HEK293 (cell line): ENCODE results near the gene TEAD1.

ENCODE experiments used
- CTCF ChIA-PET: fragments of 350-600 bp; formaldehyde crosslinking; extraction: SDS; loops from one replicate; lab custom pipeline; 2021; ENCODE audit warnings: antibody characterized with exemption; lab: Yijun Ruan, JAX
- POLR2A ChIA-PET: fragments of 300-600 bp; formaldehyde crosslinking; extraction: SDS; loops from one replicate; lab custom pipeline; 2020; ENCODE audit warnings: antibody characterized with exemption, inconsistent platforms; lab: Yijun Ruan, JAX
- H3K27ac ChIP-seq: fragments of 200-500 bp; sonication (Bioruptor generic); 2 replicates; pipeline ENCODE4 v1.5.1; 2014; ENCODE audit warnings: low read depth, low read length, control low read depth, inconsistent platforms; ENCODE audit errors: extremely low read depth
- H3K36me3 ChIP-seq, 2 experiments: fragments of 200-500 bp in 1 of 2; sonication (Bioruptor generic) in 1 of 2; 1 replicate in 1 of 2; 2 replicates in 1 of 2; pipeline ENCODE4 v1.5.1; 2014 to 2017; ENCODE audit warnings: inconsistent platforms in 2 of 2, low read length in 2 of 2; ENCODE audit not compliant: control insufficient read depth in 2 of 2, insufficient read depth in 1 of 2
- H3K4me1 ChIP-seq: fragments of 200-500 bp; sonication (Bioruptor generic); 2 replicates; pipeline ENCODE4 v1.5.1; 2014; ENCODE audit warnings: mild to moderate bottlenecking, low read length, inconsistent platforms; ENCODE audit not compliant: control insufficient read depth, insufficient read depth
- H3K4me3 ChIP-seq: 2 replicates; pipeline ENCODE4 v1.5.1; 2011; ENCODE audit warnings: low read depth, mild to moderate bottlenecking, control low read depth, low read length, moderate library complexity
- H3K9me3 ChIP-seq: fragments of 200-500 bp; sonication (Bioruptor generic); 2 replicates; pipeline ENCODE4 v1.5.1; 2014; ENCODE audit warnings: low read depth, low read length, inconsistent platforms; ENCODE audit not compliant: control insufficient read depth, insufficient read depth
- AEBP2 ChIP-seq: fragments of 450-650 bp; formaldehyde crosslinking; IDR thresholded peaks from 2 replicates; pipeline ENCODE4 v1.5.1; 2016; ENCODE audit warnings: missing biosample characterization, missing genetic modification characterization, borderline replicate concordance
- BCL11A ChIP-seq: fragments of 450-650 bp; formaldehyde crosslinking; IDR thresholded peaks from 2 replicates; pipeline ENCODE4 v1.5.1; 2016; ENCODE audit warnings: low read depth, missing biosample characterization, missing genetic modification characterization
- CTCF ChIP-seq: fragments of 450-650 bp; formaldehyde crosslinking; IDR thresholded peaks from 2 replicates; pipeline ENCODE4 v1.5.1; 2016; ENCODE audit warnings: missing biosample characterization, missing genetic modification characterization
- HOXA7 ChIP-seq: sonication (generic); formaldehyde crosslinking; IDR thresholded peaks from 2 replicates; pipeline ENCODE4 v1.8.1; 2022; ENCODE audit warnings: missing genetic modification reagents, borderline replicate concordance
- HOXC10 ChIP-seq: sonication (generic); formaldehyde crosslinking; IDR thresholded peaks from 2 replicates; pipeline ENCODE4 v1.8.1; 2023; ENCODE audit warnings: mild to moderate bottlenecking, missing genetic modification reagents
- IKZF3 ChIP-seq: fragments of 450-650 bp; IDR thresholded peaks from 2 replicates; pipeline ENCODE4 v1.5.0; 2018; ENCODE audit warnings: missing biosample characterization, mild to moderate bottlenecking, missing genetic modification characterization, moderate library complexity
- KLF7 ChIP-seq: fragments of 450-650 bp; formaldehyde crosslinking; IDR thresholded peaks from 2 replicates; pipeline ENCODE4 v1.5.1; 2016; ENCODE audit warnings: missing biosample characterization, missing genetic modification characterization, borderline replicate concordance
- MYNN ChIP-seq: fragments of 450-650 bp; formaldehyde crosslinking; IDR thresholded peaks from 2 replicates; pipeline ENCODE4 v1.5.1; 2016; ENCODE audit warnings: missing biosample characterization, missing genetic modification characterization, borderline replicate concordance
- PRDM10 ChIP-seq: fragments of 450-650 bp; formaldehyde crosslinking; IDR thresholded peaks from 2 replicates; pipeline ENCODE4 v1.5.1; 2016; ENCODE audit warnings: missing biosample characterization, missing genetic modification characterization
- YY1 ChIP-seq: fragments of 450-650 bp; formaldehyde crosslinking; IDR thresholded peaks from 2 replicates; pipeline ENCODE4 v1.5.1; 2018; ENCODE audit warnings: missing biosample characterization, missing genetic modification characterization
- ZFHX2 ChIP-seq: fragments of 450-650 bp; formaldehyde crosslinking; conservative IDR thresholded peaks from 2 replicates; pipeline ENCODE4 v1.5.1; 2016; ENCODE audit warnings: missing biosample characterization, missing genetic modification characterization
- ZFP37 ChIP-seq: fragments of 450-650 bp; formaldehyde crosslinking; IDR thresholded peaks from 2 replicates; pipeline ENCODE4 v1.5.1; 2016; ENCODE audit warnings: missing biosample characterization, missing genetic modification characterization
- ZNF10 ChIP-seq: fragments of 450-650 bp; formaldehyde crosslinking; IDR thresholded peaks from 2 replicates; pipeline ENCODE4 v1.5.1; 2017; ENCODE audit warnings: missing biosample characterization, missing genetic modification characterization
- ZNF133 ChIP-seq: fragments of 450-650 bp; formaldehyde crosslinking; IDR thresholded peaks from 2 replicates; pipeline ENCODE4 v1.5.1; 2016; ENCODE audit warnings: missing biosample characterization, missing genetic modification characterization
- ZNF202 ChIP-seq: fragments of 450-650 bp; formaldehyde crosslinking; IDR thresholded peaks from 2 replicates; pipeline ENCODE4 v1.5.1; 2016; ENCODE audit warnings: missing biosample characterization, missing genetic modification characterization, borderline replicate concordance
- ZNF239 ChIP-seq: fragments of 450-650 bp; formaldehyde crosslinking; IDR thresholded peaks from 2 replicates; pipeline ENCODE4 v1.5.1; 2016; ENCODE audit warnings: missing biosample characterization, missing genetic modification characterization
- ZNF24 ChIP-seq: fragments of 450-650 bp; formaldehyde crosslinking; IDR thresholded peaks from 2 replicates; pipeline ENCODE4 v1.5.1; 2016; ENCODE audit warnings: missing biosample characterization, missing genetic modification characterization
- ZNF26 ChIP-seq: fragments of 450-650 bp; formaldehyde crosslinking; IDR thresholded peaks from 2 replicates; pipeline ENCODE4 v1.5.1; 2016; ENCODE audit warnings: missing biosample characterization, missing genetic modification characterization
- ZNF341 ChIP-seq: fragments of 450-650 bp; formaldehyde crosslinking; IDR thresholded peaks from 2 replicates; pipeline ENCODE4; 2016; ENCODE audit warnings: low read depth, missing biosample characterization, missing genetic modification characterization
- ZNF426 ChIP-seq: fragments of 450-650 bp; formaldehyde crosslinking; IDR thresholded peaks from 2 replicates; pipeline ENCODE4 v1.5.1; 2017; ENCODE audit warnings: missing biosample characterization, missing genetic modification characterization, mild to moderate bottlenecking, inconsistent platforms, moderate library complexity
- ZNF654 ChIP-seq: fragments of 450-650 bp; formaldehyde crosslinking; IDR thresholded peaks from 2 replicates; pipeline ENCODE4 v1.5.1; 2016; ENCODE audit warnings: low read depth, missing biosample characterization, missing genetic modification characterization
- ZNF660 ChIP-seq: fragments of 450-650 bp; IDR thresholded peaks from 2 replicates; pipeline ENCODE4 v1.5.1; 2018; ENCODE audit warnings: missing biosample characterization, mild to moderate bottlenecking, missing genetic modification characterization
- ZNF747 ChIP-seq: fragments of 450-650 bp; formaldehyde crosslinking; IDR thresholded peaks from 2 replicates; pipeline ENCODE4 v1.5.1; 2016; ENCODE audit warnings: missing biosample characterization, missing genetic modification characterization
- ZNF76 ChIP-seq: fragments of 450-650 bp; formaldehyde crosslinking; IDR thresholded peaks from 2 replicates; pipeline ENCODE4; 2016; ENCODE audit warnings: low read depth, missing biosample characterization, missing genetic modification characterization, borderline replicate concordance
- ZNF791 ChIP-seq: fragments of 450-650 bp; formaldehyde crosslinking; IDR thresholded peaks from 2 replicates; pipeline ENCODE4 v1.5.1; 2016; ENCODE audit warnings: missing biosample characterization, missing genetic modification characterization
- ZSCAN30 ChIP-seq: fragments of 450-650 bp; IDR thresholded peaks from 2 replicates; pipeline ENCODE4 v1.5.1; 2018; ENCODE audit warnings: missing biosample characterization, mild to moderate bottlenecking, missing genetic modification characterization, moderate library complexity
- ZXDB ChIP-seq: fragments of 450-650 bp; formaldehyde crosslinking; IDR thresholded peaks from 2 replicates; pipeline ENCODE4 v1.5.1; 2016; ENCODE audit warnings: missing biosample characterization, missing genetic modification characterization

The TEAD1 gene

GRCh38 chr11:12838463-12839123 is 164.4 kb downstream of the TEAD1 start:
- Histone ChIP-seq H3K9me3 (no peaks in the 10 kb centered on the region), H3K4me3 (no peak overlapping the region)
- no peak for TF ChIP-seq ZNF26 (tag by site-specific recombination)
- no peak for TF ChIP-seq ZFP37 (tag by site-specific recombination)
- TF ChIP-seq AEBP2 (tag by site-specific recombination): no peak
- no peak for TF ChIP-seq ZNF747 (tag by site-specific recombination)
- no peak for TF ChIP-seq YY1 (tag by site-specific recombination)
- TF ChIP-seq ZFHX2 (tag by site-specific recombination): no peak
- no peak for TF ChIP-seq ZNF133 (tag by site-specific recombination)
- no peak for TF ChIP-seq ZXDB (tag by site-specific recombination)
- TF ChIP-seq IKZF3 (tag by site-specific recombination): no peak
- TF ChIP-seq ZNF202: no peak
- no peak for TF ChIP-seq ZNF24
- TF ChIP-seq CTCF: no peak
- no peak for TF ChIP-seq ZNF10 (tag by site-specific recombination)
- no peak for TF ChIP-seq HOXA7 (CRISPR knock-in tag)
- no peak for TF ChIP-seq ZNF341
- TF ChIP-seq ZNF660 (tag by site-specific recombination): no peak
- TF ChIP-seq ZSCAN30 (tag by site-specific recombination): no peak
- TF ChIP-seq ZNF426: no peak
- TF ChIP-seq, all 188 proteins: peak for 0
- Histone ChIP-seq H3K36me3 (no peaks in the 10 kb centered on the region), H3K4me1 (peaks cover 3% of the 10 kb centered on the region), H3K27ac (no peak overlapping the region)
- ChIA-PET POLR2A (no interaction called here), CTCF (no interaction called here)

- peaks cover 6% of the 10 kb centered on the region for H3K4me1 ChIP-seq
- no peaks in the 10 kb centered on the region for H3K9me3 ChIP-seq
- CTCF ChIA-PET: interaction anchor here (0.6 to 1.2 kb wide), 3 partner anchors 47 to 412 kb away, joined by 3 to 7 read pairs (median 4); no protein-coding TSS in a partner anchor
- POLR2A ChIA-PET: interaction anchor here (0.7 kb wide), 1 partner anchor 168 kb away, joined by 3 read pairs; no protein-coding TSS in a partner anchor
- no peaks in the 10 kb centered on the region for H3K36me3 ChIP-seq
- no peak overlapping the region for H3K27ac ChIP-seq
- no peak overlapping the region for H3K4me3 ChIP-seq
- TF ChIP-seq ZNF239 (tag by site-specific recombination) (no peak), MYNN (peak; percentile 93), PRDM10 (tag by site-specific recombination) (peak; percentile 80), BCL11A (tag by site-specific recombination) (no peak), ZNF654 (no peak), ZNF76 (tag by site-specific recombination) (no peak), ZNF791 (tag by site-specific recombination) (no peak), HOXC10 (CRISPR knock-in tag) (no peak), KLF7 (tag by site-specific recombination) (no peak), IKZF3 (tag by site-specific recombination) (0 out of 2 replicates have a peak, but pooled peaks have one; percentile 10)
Observed at GRCh38 chr11:12840871-12841660, 166.8 kb downstream of the TEAD1 start.
